GM08714 (cell line): ENCODE data around the gene ZBED6.
"Not testable (repeated sequence)": the region's sequence is repeated elsewhere in the genome, so short reads cannot be mapped to it uniquely, and the experiment has no call there.

Experiments
- H3K4me3 ChIP-seq: fragments of 200-500 bp; sonication (Bioruptor generic); 2 replicates; pipeline ENCODE4 v1.5.1; 2014; ENCODE audit warnings: mild to moderate bottlenecking, low read length, inconsistent platforms
- ZNF274 ChIP-seq: IDR thresholded peaks from 2 replicates; pipeline ENCODE4 v1.6.1; 2012; ENCODE audit warnings: mild to moderate bottlenecking, low read depth, low read length

The ZBED6 gene

DNA sequence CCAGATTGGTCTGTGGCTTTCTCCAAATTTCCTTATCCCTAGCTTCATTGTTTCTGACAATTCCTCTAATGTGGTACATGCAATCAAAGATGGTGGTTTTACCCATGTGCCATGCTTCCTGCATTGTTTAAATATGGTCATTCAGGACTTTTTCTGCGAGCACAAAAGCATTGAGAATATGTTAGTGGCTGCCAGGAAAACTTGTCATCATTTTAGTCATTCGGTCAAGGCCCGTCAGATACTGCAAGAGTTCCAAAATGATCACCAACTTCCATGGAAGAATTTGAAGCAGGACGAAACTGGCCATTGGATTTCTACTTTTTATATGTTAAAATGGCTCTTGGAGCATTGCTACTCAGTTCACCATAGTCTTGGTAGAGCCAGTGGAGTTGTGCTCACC is 3.7 kb downstream of the ZBED6 start:
- TF ChIP-seq ZNF274 = no peak
- H3K4me3 ChIP-seq = no peak overlapping the region

- TF ChIP-seq ZNF274 = no peak
- H3K4me3 ChIP-seq = no peak overlapping the region
These were observed 4.5 kb downstream of the ZBED6 start for GRCh38 chr1:203799971-203800370.

DNA sequence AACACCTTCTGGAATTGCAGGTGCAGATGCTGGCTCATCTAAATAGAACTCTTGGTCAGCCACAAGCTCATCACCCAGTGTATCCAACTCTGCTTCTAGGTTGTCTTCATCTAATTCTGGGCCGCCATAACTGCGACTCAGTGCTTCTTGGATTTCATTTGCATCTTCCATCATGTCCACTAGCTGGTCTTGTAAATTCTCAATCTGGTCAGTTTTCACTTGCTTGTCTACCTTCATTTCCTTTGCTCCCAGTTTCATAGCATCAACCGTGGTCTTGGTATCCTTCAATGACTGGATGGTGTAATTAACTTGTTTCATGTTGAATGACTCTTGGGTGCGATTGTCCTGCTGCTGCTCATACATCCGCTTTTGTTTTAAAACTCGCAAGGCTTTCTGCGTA is 10.3 kb downstream of the ZBED6 start:
- no peak overlapping the region for H3K4me3 ChIP-seq
- no peak for TF ChIP-seq ZNF274

- TF ChIP-seq ZNF274 = no peak
- H3K4me3 ChIP-seq = no peak overlapping the region
These were observed 11.8 kb downstream of the ZBED6 start for GRCh38 chr1:203807196-203807595.

GRCh38 chr1:203813581-203814341 is 18.3 kb downstream of the ZBED6 start:
- TF ChIP-seq ZNF274 = no peak
- H3K4me3 ChIP-seq = no peak overlapping the region

- no peak for TF ChIP-seq ZNF274
These were observed 23.0 kb downstream of the ZBED6 start for GRCh38 chr1:203818399-203818798.

DNA sequence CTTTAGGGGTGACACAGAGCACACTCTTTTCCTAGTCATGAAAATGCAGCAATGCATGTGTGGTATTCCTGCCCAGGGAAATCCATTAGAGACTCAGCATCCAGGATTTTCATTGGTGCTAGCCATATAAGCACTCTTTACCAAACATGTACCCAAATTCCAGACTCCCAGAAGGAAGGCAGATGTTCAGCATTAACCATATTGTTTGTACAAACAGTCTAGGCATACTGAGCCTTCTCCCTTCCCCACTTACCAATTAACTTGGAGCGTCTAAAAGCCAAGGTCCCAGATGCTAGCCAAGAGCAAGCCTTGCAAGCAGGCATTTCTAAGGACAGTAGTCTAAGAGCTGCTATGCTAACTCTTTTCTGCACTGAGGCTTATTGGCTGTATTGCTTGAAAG is 27.9 kb downstream of the ZBED6 start:
- no peak overlapping the region for H3K4me3 ChIP-seq
- TF ChIP-seq ZNF274 = no peak

More at GRCh38 chr1:203818399-203818798, 23.0 kb downstream of the ZBED6 start:
- no peak overlapping the region for H3K4me3 ChIP-seq

DNA sequence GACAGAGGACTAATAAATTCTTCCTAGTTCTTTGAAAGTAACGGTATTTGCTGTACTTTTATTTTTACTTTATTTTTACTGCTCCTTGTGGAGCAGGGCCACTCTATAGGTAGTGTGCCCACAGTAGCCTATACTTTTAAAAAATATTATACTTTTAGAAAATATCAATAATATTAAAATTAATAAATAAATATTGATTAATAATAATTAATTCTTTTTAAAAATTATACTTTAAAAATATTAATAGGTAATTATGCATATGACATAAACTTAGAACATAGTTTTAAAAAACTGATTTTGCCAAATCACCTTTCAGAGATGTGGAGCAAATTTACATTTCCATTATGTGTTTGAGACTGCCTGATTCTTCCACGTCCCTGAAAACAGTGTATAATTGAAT is 30.8 kb downstream of the ZBED6 start:
- H3K4me3 ChIP-seq = no peak overlapping the region

DNA sequence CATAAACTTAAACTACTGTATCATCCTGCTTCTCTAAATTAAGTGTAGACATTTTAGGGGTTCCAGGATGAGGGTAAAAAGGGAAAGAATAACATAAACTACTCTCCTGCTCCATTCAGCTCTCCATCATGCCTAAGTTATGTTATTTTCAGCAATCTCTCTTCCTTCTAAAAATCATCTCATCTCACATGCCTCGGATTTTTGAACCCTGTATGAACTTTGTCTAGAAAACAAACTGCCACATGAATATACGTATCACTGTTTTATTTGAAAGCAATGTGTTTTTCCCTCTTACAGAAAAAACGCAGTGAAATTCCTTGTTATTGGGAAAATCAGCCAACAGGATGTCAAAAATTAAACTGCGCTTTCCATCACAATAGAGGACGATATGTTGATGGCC is 32.6 kb downstream of the ZBED6 start:
- no peak for TF ChIP-seq ZNF274
- no peak overlapping the region for H3K4me3 ChIP-seq

More for the DNA sequence above, 30.8 kb downstream of the ZBED6 start:
- no peak for TF ChIP-seq ZNF274

- no peak overlapping the region for H3K4me3 ChIP-seq
- TF ChIP-seq ZNF274 = no peak
These were observed 33.1 kb downstream of the ZBED6 start for GRCh38 chr1:203828503-203828902.

GRCh38 chr1:203829247-203829646 is 33.8 kb downstream of the ZBED6 start:
- H3K4me3 ChIP-seq = not testable (repeated sequence)

DNA sequence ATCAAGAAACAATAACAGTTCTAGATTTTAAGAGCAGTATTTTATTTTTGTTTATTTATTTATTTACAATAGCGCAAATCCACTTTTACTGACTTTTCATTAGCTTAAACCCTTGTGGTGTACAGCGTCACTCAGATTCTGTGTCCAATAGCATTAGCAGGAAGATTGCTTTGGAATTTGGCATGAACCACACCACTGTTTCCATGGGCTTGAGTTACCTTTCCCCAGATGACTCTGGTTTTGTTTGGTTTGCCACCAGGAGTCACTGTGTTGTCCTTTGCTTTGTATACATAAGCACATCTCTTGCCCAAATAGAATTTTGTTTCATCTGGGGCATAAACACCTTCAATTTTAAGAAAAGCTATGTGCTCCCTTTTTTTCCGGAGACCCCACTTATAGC is 40.1 kb downstream of the ZBED6 start:
- H3K4me3 ChIP-seq = no peak overlapping the region
- no peak for TF ChIP-seq ZNF274

DNA sequence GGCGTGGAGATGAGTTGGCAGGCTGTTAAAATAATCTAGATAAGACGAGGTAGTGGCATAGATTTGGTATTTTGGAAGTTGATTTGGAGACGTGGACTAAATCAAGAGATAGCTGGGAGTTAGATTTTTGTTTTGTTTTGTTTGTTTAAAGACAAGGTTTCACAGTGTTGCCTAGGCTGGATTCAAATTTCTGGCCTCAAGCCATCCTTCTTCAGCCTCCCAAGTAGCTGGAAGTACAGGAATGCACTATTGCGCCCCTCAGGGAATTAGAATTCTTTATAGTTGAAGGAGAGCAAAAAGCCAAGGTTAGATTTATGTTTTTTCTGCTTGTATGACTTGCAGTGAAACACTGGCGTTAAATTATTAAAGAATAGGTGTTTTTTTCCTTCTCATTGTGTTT is 43.7 kb downstream of the ZBED6 start:
- H3K4me3 ChIP-seq = no peak overlapping the region
- TF ChIP-seq ZNF274 = no peak

- no peak for TF ChIP-seq ZNF274
- no peak overlapping the region for H3K4me3 ChIP-seq
These were observed 44.9 kb downstream of the ZBED6 start for GRCh38 chr1:203840208-203840808.

DNA sequence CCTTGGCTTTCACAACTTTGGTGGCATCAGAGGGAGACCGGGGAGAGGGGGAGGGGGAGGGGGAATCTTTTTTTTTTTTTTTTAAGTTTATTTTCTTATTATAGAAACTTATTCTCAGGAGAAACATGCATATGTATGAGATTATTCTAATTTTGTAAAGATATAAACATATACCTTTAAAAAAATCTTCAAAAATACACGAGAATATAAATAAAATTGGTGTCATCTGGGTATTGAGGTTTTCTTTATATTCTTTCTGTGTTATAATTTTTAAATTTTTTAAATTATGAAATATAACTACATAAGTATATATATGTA is 47.1 kb downstream of the ZBED6 start:
- no peak overlapping the region for H3K4me3 ChIP-seq
- TF ChIP-seq ZNF274 = no peak

- TF ChIP-seq ZNF274 = no peak
These were observed 48.0 kb downstream of the ZBED6 start for GRCh38 chr1:203843435-203843834.

More at GRCh38 chr1:203843435-203843834, 48.0 kb downstream of the ZBED6 start:
- no peak overlapping the region for H3K4me3 ChIP-seq
